NCI-H1930 (cell line): Measurements from ENCODE around the gene DGCR2.
"Not testable (repeated sequence)": the region's sequence is repeated elsewhere in the genome, so short reads cannot be mapped to it uniquely, and the experiment has no call there.

Experiments
- DNase-seq, 2 experiments: peaks; one replicate each; lab custom pipeline; 2025; lab: John Stamatoyannopoulos, UW

Gene DGCR2

GRCh38 chr22:19060356-19061009 lies 61.7 kb downstream of the DGCR2 start:
- DNase-seq = no peak

GRCh38 chr22:19059481-19060278 lies 62.5 kb downstream of the DGCR2 start:
- DNase-seq = no peak

- DNase-seq = no peak
Measured at GRCh38 chr22:19058713-19059451, 63.3 kb downstream of the DGCR2 start.

- no peak for DNase-seq
Measured at GRCh38 chr22:19057999-19058491, 64.2 kb downstream of the DGCR2 start.

- DNase-seq = no peak
Measured at GRCh38 chr22:19057539-19057938, 64.7 kb downstream of the DGCR2 start.

- no peak for DNase-seq
Measured at GRCh38 chr22:19056951-19057401, 65.2 kb downstream of the DGCR2 start.

GRCh38 chr22:19055801-19056200 lies 66.4 kb downstream of the DGCR2 start:
- DNase-seq = no peak

GRCh38 chr22:19052941-19053541 lies 69.2 kb downstream of the DGCR2 start:
- no peak for DNase-seq

GRCh38 chr22:19051381-19052072 lies 70.7 kb downstream of the DGCR2 start:
- DNase-seq = no peak

- not testable (repeated sequence) for DNase-seq
Measured at GRCh38 chr22:19050847-19051246, 71.4 kb downstream of the DGCR2 start.

- DNase-seq = no peak
Measured at GRCh38 chr22:19050117-19050516, 72.1 kb downstream of the DGCR2 start.

- DNase-seq = no peak
Measured at GRCh38 chr22:19048531-19048930, 73.7 kb downstream of the DGCR2 start.

GRCh38 chr22:19047993-19048392 lies 74.2 kb downstream of the DGCR2 start:
- no peak for DNase-seq

- DNase-seq = no peak
Measured at GRCh38 chr22:19046719-19047609, 75.2 kb downstream of the DGCR2 start.

GRCh38 chr22:19046287-19046686 lies 75.9 kb downstream of the DGCR2 start:
- DNase-seq = no peak

GRCh38 chr22:19045094-19045493 lies 77.1 kb downstream of the DGCR2 start:
- DNase-seq = no peak

- no peak for DNase-seq
Measured at GRCh38 chr22:19044381-19044780, 77.8 kb downstream of the DGCR2 start.

GRCh38 chr22:19043121-19044085 lies 78.8 kb downstream of the DGCR2 start:
- DNase-seq = no peak
